PC-3 (cell line): ENCODE measurements around the gene ATG16L1. TPM values are rescaled to one million over a fixed set of nuclear protein-coding genes. Genes with fewer than 3 reads are reported as not detected.

Experiments
- ATAC-seq: fragments of 200-7000 bp; cut with Tn5 transposase; 2 replicates; pipeline ENCODE4 v1.9.1; 2020; ENCODE audit warnings: mild to moderate bottlenecking, moderate library complexity
- BruUV-seq: library from RNA; stranded (reverse); fragments of 400-500 nt; replicated peaks from 2 replicates; lab custom pipeline; 2021; lab: Mats Ljungman, UMichigan
- CTCF ChIA-PET: fragments of 300-600 bp; sonication (Branson Sonifier 250); formaldehyde crosslinking; loops from one replicate; lab custom pipeline; 2022; ENCODE audit warnings: antibody characterized with exemption; lab: Charles Lee
- POLR2A ChIA-PET: fragments of 300-600 bp; sonication (Branson Sonifier 250); formaldehyde crosslinking; loops from one replicate; lab custom pipeline; 2022; ENCODE audit warnings: antibody characterized with exemption; ENCODE audit not compliant: unreplicated experiment; lab: Charles Lee
- DNase-seq: peaks from one replicate; pipeline ENCODE4 v3.0.0-alpha.2; 2015
- H2AFZ ChIP-seq: fragments of 300-600 bp; sonication (generic); 2 replicates; pipeline ENCODE4 v1.6.0; 2016; ENCODE audit warnings: antibody characterized with exemption, low read length
- H3F3A ChIP-seq: fragments of 300-600 bp; sonication (generic); one replicate; pipeline ENCODE4 v1.6.0; 2017; ENCODE audit warnings: antibody characterized with exemption, low read length, control low read depth, mild to moderate bottlenecking; ENCODE audit not compliant: unreplicated experiment
- H3K27ac ChIP-seq: fragments of 300-600 bp; sonication (generic); 2 replicates; pipeline ENCODE4 v1.5.1; 2016; ENCODE audit warnings: mild to moderate bottlenecking, low read length
- H3K27me3 ChIP-seq: fragments of 300-600 bp; sonication (generic); 2 replicates; pipeline ENCODE4 v1.6.1; 2016; ENCODE audit warnings: low read length, mixed read lengths
- H3K36me3 ChIP-seq: fragments of 300-600 bp; sonication (generic); 2 replicates; pipeline ENCODE4 v1.6.1; 2016; ENCODE audit warnings: low read depth, mixed run types, low read length, mixed read lengths
- H3K4me1 ChIP-seq: fragments of 300-600 bp; sonication (generic); 2 replicates; pipeline ENCODE4 v1.5.1; 2016; ENCODE audit warnings: low read length; ENCODE audit not compliant: insufficient read depth
- H3K4me2 ChIP-seq: fragments of 300-600 bp; sonication (generic); 2 replicates; pipeline ENCODE4 v1.6.0; 2016; ENCODE audit warnings: low read length
- H3K4me3 ChIP-seq: fragments of 300-600 bp; sonication (generic); 2 replicates; pipeline ENCODE4 v1.5.1; 2016; ENCODE audit warnings: mild to moderate bottlenecking, low read length, mixed read lengths
- H3K79me2 ChIP-seq: fragments of 300-600 bp; sonication (generic); 2 replicates; pipeline ENCODE4 v1.6.1; 2017; ENCODE audit warnings: low read length, mixed read lengths
- H3K9ac ChIP-seq: fragments of 300-600 bp; sonication (generic); 2 replicates; pipeline ENCODE4 v1.6.0; 2016; ENCODE audit warnings: mild to moderate bottlenecking, low read length
- H3K9me2 ChIP-seq: fragments of 300-600 bp; sonication (generic); replicated peaks from 2 replicates; pipeline ENCODE4 v1.6.1; 2016; ENCODE audit warnings: mixed run types, low read length, mixed read lengths
- H3K9me3 ChIP-seq: fragments of 300-600 bp; sonication (generic); 2 replicates; pipeline ENCODE4 v1.6.1; 2016; ENCODE audit warnings: low read length, mixed read lengths
- H4K20me1 ChIP-seq: fragments of 300-600 bp; sonication (generic); 2 replicates; pipeline ENCODE4 v1.6.1; 2016; ENCODE audit warnings: low read length, mixed read lengths
- EZH2 ChIP-seq: fragments of 300-600 bp; sonication (generic); IDR thresholded peaks from one replicate; pipeline ENCODE4 v1.6.1; 2017; ENCODE audit warnings: antibody characterized with exemption, mild to moderate bottlenecking, low read length; ENCODE audit not compliant: unreplicated experiment
- EZH2phosphoT487 ChIP-seq: fragments of 300-600 bp; sonication (generic); IDR thresholded peaks from 2 replicates; pipeline ENCODE4 v1.6.1; 2018; ENCODE audit warnings: mild to moderate bottlenecking, antibody characterized with exemption, low read length, borderline replicate concordance
- intact Hi-C: fragments of 100-400 bp; cut with micrococcal nuclease; formaldehyde crosslinking; loops from 2 replicates; pipeline ENCODE4 v1.9.0; 2023
- total RNA-seq: library from RNA; depleted of rRNA; stranded (reverse); fragments of >200 nt; gene quantifications from 2 replicates; pipeline ENCODE4 v1.2.3, GENCODE V29; 2014
- TF ChIP-seq, protein P1 (sequence below): fragments of 300-600 bp; sonication (generic); conservative IDR thresholded peaks from 2 replicates; pipeline ENCODE4 v1.5.1; 2017; ENCODE audit warnings: antibody characterized with exemption, low read depth, mild to moderate bottlenecking, low read length

The ATG16L1 gene
- total RNA-seq, 1 experiment from 2014 or later: 173 TPM

DNA sequence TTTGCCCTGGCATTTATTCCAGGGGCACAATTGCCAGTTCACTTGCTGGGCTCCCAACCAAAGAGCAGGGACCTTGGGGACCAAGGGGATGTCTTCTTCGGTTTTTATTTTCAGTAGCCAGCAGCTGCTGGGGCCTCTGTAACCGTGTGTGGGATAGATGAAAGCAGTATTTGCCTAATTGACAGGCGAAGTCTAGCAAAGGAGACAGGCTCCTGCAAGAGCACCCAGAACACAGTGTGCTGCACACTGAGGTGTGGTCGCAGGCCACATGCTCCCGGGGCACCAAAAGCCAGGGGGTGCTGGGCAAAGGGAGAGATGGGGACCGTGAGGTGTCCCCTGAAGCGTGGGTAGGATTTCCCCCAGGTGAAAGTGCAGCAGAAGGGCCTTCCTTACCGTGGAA is 61.4 kb downstream of the ATG16L1 start:
- Histone ChIP-seq H3K4me2 (no peak overlapping the region), H3K9me2 (no peaks in the 10 kb centered on the region), H3K79me2 (no peaks in the 10 kb centered on the region), H3K27ac (no peak overlapping the region), H4K20me1 (no peaks in the 10 kb centered on the region), H2AFZ (no peak overlapping the region), H3K4me3 (no peak overlapping the region), H3K9me3 (no peaks in the 10 kb centered on the region), H3F3A (no peaks in the 10 kb centered on the region), H3K4me1 (no peaks in the 10 kb centered on the region), H3K9ac (no peak overlapping the region), H3K36me3 (no peaks in the 10 kb centered on the region), H3K27me3 (no peaks in the 10 kb centered on the region)
- intact Hi-C loops: no loop called here
- ATAC-seq (no peak; the same call in 1 of the 2 replicates), DNase-seq (no peak)
- no TSS peak for BruUV-seq
- ChIA-PET POLR2A (no interaction called here), CTCF (no interaction called here)
- TF ChIP-seq EZH2 (no peak), EZH2phosphoT487 (no peak)
- TF ChIP-seq, protein P1, sequence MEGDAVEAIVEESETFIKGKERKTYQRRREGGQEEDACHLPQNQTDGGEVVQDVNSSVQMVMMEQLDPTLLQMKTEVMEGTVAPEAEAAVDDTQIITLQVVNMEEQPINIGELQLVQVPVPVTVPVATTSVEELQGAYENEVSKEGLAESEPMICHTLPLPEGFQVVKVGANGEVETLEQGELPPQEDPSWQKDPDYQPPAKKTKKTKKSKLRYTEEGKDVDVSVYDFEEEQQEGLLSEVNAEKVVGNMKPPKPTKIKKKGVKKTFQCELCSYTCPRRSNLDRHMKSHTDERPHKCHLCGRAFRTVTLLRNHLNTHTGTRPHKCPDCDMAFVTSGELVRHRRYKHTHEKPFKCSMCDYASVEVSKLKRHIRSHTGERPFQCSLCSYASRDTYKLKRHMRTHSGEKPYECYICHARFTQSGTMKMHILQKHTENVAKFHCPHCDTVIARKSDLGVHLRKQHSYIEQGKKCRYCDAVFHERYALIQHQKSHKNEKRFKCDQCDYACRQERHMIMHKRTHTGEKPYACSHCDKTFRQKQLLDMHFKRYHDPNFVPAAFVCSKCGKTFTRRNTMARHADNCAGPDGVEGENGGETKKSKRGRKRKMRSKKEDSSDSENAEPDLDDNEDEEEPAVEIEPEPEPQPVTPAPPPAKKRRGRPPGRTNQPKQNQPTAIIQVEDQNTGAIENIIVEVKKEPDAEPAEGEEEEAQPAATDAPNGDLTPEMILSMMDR: no peak

DNA sequence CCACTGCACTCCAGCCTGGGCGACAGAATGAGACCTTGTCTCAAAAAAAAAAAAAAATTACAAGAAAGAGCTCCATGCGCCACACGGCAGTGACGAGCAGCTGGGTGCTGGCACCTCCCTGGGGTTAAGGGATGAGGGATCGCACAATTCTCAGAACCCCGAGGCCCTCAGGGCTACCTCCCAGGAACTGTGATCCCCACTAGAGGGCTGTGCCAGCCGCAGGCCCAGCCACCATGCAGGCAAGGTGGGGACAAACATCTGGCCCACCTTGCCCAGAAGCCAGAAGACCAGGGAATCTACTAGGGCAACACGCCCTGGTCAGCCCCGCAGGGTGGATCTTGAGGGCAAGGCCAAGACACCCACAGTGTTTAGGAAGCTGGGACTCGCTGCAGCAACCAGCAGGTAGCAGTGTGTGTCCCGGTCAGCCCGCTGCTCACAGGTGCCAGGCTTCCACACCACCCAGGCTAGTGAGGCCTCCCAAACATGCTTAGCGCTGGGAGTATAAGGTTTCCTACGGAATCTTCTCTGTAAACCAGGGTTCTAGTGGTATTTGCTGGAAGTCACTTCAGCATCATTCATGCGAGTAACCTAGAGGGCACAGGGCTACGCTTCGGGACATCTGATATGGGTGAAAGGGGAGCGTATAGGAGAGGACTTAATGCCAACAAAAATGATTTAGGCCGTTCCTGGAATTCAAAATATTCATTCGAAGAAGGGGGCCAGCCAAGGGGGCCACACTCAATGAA is 62.9 kb downstream of the ATG16L1 start:
- H3K4me3 ChIP-seq: no peak overlapping the region
- no peaks in the 10 kb centered on the region for H3K9me2 ChIP-seq
- ChIA-PET CTCF (interaction anchor here (0.5 kb wide), 1 partner anchor 454 kb away, joined by 3 read pairs; no protein-coding TSS in a partner anchor), POLR2A (no interaction called here)
- H3K9ac ChIP-seq: no peak overlapping the region
- no TSS peak for BruUV-seq
- no peaks in the 10 kb centered on the region for H4K20me1 ChIP-seq
- H3K4me1 ChIP-seq: no peaks in the 10 kb centered on the region
- H3K79me2 ChIP-seq: no peaks in the 10 kb centered on the region
- H3K9me3 ChIP-seq: no peaks in the 10 kb centered on the region
- DNase-seq (no peak), ATAC-seq (no peak)
- H3K27me3 ChIP-seq: 0 out of 2 replicates have a peak, but pooled peaks cover 2% of the 10 kb centered on the region
- intact Hi-C loops: no loop called here
- H2AFZ ChIP-seq: no peak overlapping the region
- no peaks in the 10 kb centered on the region for H3K36me3 ChIP-seq
- TF ChIP-seq, protein P1: no peak
- TF ChIP-seq EZH2: no peak
- no peak for TF ChIP-seq EZH2phosphoT487
- no peaks in the 10 kb centered on the region for H3F3A ChIP-seq
- H3K4me2 ChIP-seq: no peak overlapping the region
- no peak overlapping the region for H3K27ac ChIP-seq
